Smooth muscle cell (in vitro differentiated cells): Measurements from ENCODE around the gene TMEM184B. TPM values are rescaled to one million over a fixed set of nuclear protein-coding genes. Genes with fewer than 3 reads are reported as not detected.

Experiments
- DNase-seq: peaks from one replicate; lab custom pipeline; 2025; ENCODE audit not compliant: unreplicated experiment; lab: John Stamatoyannopoulos, UW
- H2AFZ ChIP-seq: fragments of 200-600 bp; sonication (generic); 2 replicates; pipeline ENCODE4 v1.6.0; 2016; ENCODE audit warnings: antibody characterized with exemption, low read depth, mild to moderate bottlenecking
- H3F3A ChIP-seq: fragments of 200-600 bp; sonication (generic); 2 replicates; pipeline ENCODE4 v1.6.0; 2017; ENCODE audit warnings: antibody characterized with exemption, low read depth
- H3K27ac ChIP-seq: fragments of 200-600 bp; sonication (generic); 2 replicates; pipeline ENCODE4 v1.5.1; 2016; ENCODE audit warnings: low read depth, mild to moderate bottlenecking
- H3K27me3 ChIP-seq: fragments of 200-600 bp; sonication (generic); 2 replicates; pipeline ENCODE4 v1.6.1; 2016; ENCODE audit warnings: low read depth, mild to moderate bottlenecking
- H3K36me3 ChIP-seq: fragments of 200-600 bp; sonication (generic); 2 replicates; pipeline ENCODE4 v1.5.1; 2016; ENCODE audit warnings: low read depth
- H3K4me1 ChIP-seq: fragments of 200-600 bp; sonication (generic); 2 replicates; pipeline ENCODE4 v1.5.1; 2016; ENCODE audit warnings: low read depth
- H3K4me2 ChIP-seq: fragments of 200-600 bp; sonication (generic); 2 replicates; pipeline ENCODE4 v1.6.0; 2016; ENCODE audit warnings: mild to moderate bottlenecking
- H3K4me3 ChIP-seq: fragments of 200-600 bp; sonication (generic); 2 replicates; pipeline ENCODE4 v1.5.1; 2016; ENCODE audit warnings: mild to moderate bottlenecking
- H3K79me2 ChIP-seq: fragments of 200-600 bp; sonication (generic); 2 replicates; pipeline ENCODE4 v1.6.0; 2016; ENCODE audit warnings: low read depth, mild to moderate bottlenecking
- H3K9ac ChIP-seq: fragments of 200-600 bp; sonication (generic); 2 replicates; pipeline ENCODE4 v1.6.0; 2016; ENCODE audit warnings: low read depth
- H3K9me3 ChIP-seq: fragments of 200-600 bp; sonication (generic); replicated peaks from 2 replicates; pipeline ENCODE4 v1.5.1; 2016; ENCODE audit warnings: low read depth
- H4K20me1 ChIP-seq: fragments of 200-600 bp; sonication (generic); 2 replicates; pipeline ENCODE4 v1.6.0; 2016; ENCODE audit warnings: low read depth
- CTCF ChIP-seq: fragments of 200-600 bp; sonication (generic); IDR thresholded peaks from 2 replicates; pipeline ENCODE4 v1.5.1; 2017; ENCODE audit warnings: borderline replicate concordance, mild to moderate bottlenecking, antibody characterized with exemption; ENCODE audit not compliant: insufficient read depth, poor library complexity, severe bottlenecking
- WGBS: methylation state at CpG from one replicate; pipeline ENCODE4 v1.1.7; 2016; ENCODE audit warnings: low lambda C conversion rate; 5-methylcytosine and 5-hydroxymethylcytosine counted together
- polyA plus RNA-seq: library from polyadenylated mRNA; unstranded; fragments of >200 nt; fragmentation: Nextera tagmentation; extraction: Ambion mirVana; gene quantifications from 2 replicates; pipeline ENCODE4 v1.2.1, GENCODE V29; 2016
- total RNA-seq: library from RNA; depleted of rRNA; stranded (reverse); fragments of >200 nt; gene quantifications from 2 replicates; pipeline ENCODE4 v1.2.3, GENCODE V29; 2014

The TMEM184B gene
- total and polyA plus RNA-seq, 2 experiments from 2014 or later: 34.1 to 96.3 TPM

GRCh38 chr22:38271927-38272372 is 860 bp downstream of the TMEM184B start:
- WGBS: 11% methylated on average over 7 of the region's 7 CpGs
- Histone ChIP-seq H3K4me1 (peaks cover 7% of the 10 kb centered on the region), H4K20me1 (peaks cover 53% of the 10 kb centered on the region), H3K79me2 (peaks cover 60% of the 10 kb centered on the region), H3K27me3 (no peaks in the 10 kb centered on the region), H3K36me3 (no peaks in the 10 kb centered on the region), H3K9me3 (no peaks in the 10 kb centered on the region), H2AFZ (no peak overlapping the region), H3K9ac (peak overlapping the region; percentile 96), H3K4me2 (peak overlapping the region; percentile 97), H3K27ac (peak overlapping the region; percentile 87), H3K4me3 (peak overlapping the region; percentile 72), H3F3A (peaks cover 8% of the 10 kb centered on the region)
- TF ChIP-seq CTCF: no peak
- no peak for DNase-seq

GRCh38 chr22:38271101-38271500 is 1.7 kb downstream of the TMEM184B start:
- DNase-seq: no peak
- H3K79me2 ChIP-seq: peaks cover 69% of the 10 kb centered on the region
- no peak overlapping the region for H3K9ac ChIP-seq
- peak overlapping the region; percentile 72 for H3K4me3 ChIP-seq
- H2AFZ ChIP-seq: no peak overlapping the region
- H3K4me2 ChIP-seq: peak overlapping the region; percentile 97
- peaks cover 12% of the 10 kb centered on the region for H3K4me1 ChIP-seq
- peaks cover 8% of the 10 kb centered on the region for H3F3A ChIP-seq
- no peak for TF ChIP-seq CTCF
- H3K27ac ChIP-seq: no peak overlapping the region
- no peaks in the 10 kb centered on the region for H3K9me3 ChIP-seq
- no peaks in the 10 kb centered on the region for H3K27me3 ChIP-seq
- peaks cover 62% of the 10 kb centered on the region for H4K20me1 ChIP-seq
- no peaks in the 10 kb centered on the region for H3K36me3 ChIP-seq
- WGBS: 96% methylated on average over 7 of the region's 7 CpGs

- H3F3A ChIP-seq: peaks cover 8% of the 10 kb centered on the region
- H3K4me1 ChIP-seq: peaks cover 12% of the 10 kb centered on the region
- TF ChIP-seq CTCF: no peak
- H2AFZ ChIP-seq: no peak overlapping the region
- DNase-seq: no peak
- H3K4me2 ChIP-seq: peak overlapping the region; percentile 97
- H3K79me2 ChIP-seq: peaks cover 76% of the 10 kb centered on the region
- no peaks in the 10 kb centered on the region for H3K27me3 ChIP-seq
- peaks cover 69% of the 10 kb centered on the region for H4K20me1 ChIP-seq
- H3K9me3 ChIP-seq: no peaks in the 10 kb centered on the region
- peak overlapping the region; percentile 72 for H3K4me3 ChIP-seq
- 62% methylated on average over 13 of the region's 13 CpGs for WGBS
- peak overlapping the region; percentile 23 for H3K27ac ChIP-seq
- no peak overlapping the region for H3K9ac ChIP-seq
- H3K36me3 ChIP-seq: no peaks in the 10 kb centered on the region
These were observed 2.5 kb downstream of the TMEM184B start for GRCh38 chr22:38270091-38270992.

- TF ChIP-seq CTCF: no peak
- Histone ChIP-seq H3K4me2 (no peak overlapping the region), H3K36me3 (no peaks in the 10 kb centered on the region), H3K9ac (no peak overlapping the region), H4K20me1 (peaks cover 78% of the 10 kb centered on the region), H3K4me1 (peaks cover 12% of the 10 kb centered on the region), H3K9me3 (no peaks in the 10 kb centered on the region), H2AFZ (no peak overlapping the region), H3K79me2 (peaks cover 85% of the 10 kb centered on the region), H3F3A (peaks cover 8% of the 10 kb centered on the region), H3K4me3 (no peak overlapping the region), H3K27ac (no peak overlapping the region), H3K27me3 (no peaks in the 10 kb centered on the region)
- DNase-seq: no peak
- WGBS: 98% methylated on average over 7 of the region's 7 CpGs
These were observed 3.3 kb downstream of the TMEM184B start for GRCh38 chr22:38269466-38269865.
